ENCODE data around the gene CD86. TPM values are rescaled to one million over a fixed set of nuclear protein-coding genes. Genes with fewer than 3 reads are reported as not detected.
"Not testable (repeated sequence)": the region's sequence is repeated elsewhere in the genome, so short reads cannot be mapped to it uniquely, and the experiment has no call there.

CD86 gene
- total RNA-seq: 15.4 TPM
- long read RNA-seq, transcript CD86-202 (7 exons, 2,708 nt): major isoform, 8 of 10 reads
- long read RNA-seq, partial matches to known transcripts: 0 of 10 reads
- long read RNA-seq, other reads (novel, unspliced or antisense): 2 of 10 reads

- no peak for DNase-seq (ENCODE audit: low spot score)
Measured at GRCh38 chr3:122055215-122055614, at the start of gene CD86. Gene CD86, plus strand, starts transcription at chr3:122055362. Its CDS starts 128 bp downstream, at chr3:122055490.

- DNase-seq (ENCODE audit: low spot score): no peak
Measured at GRCh38 chr3:122006267-122006666, 48.9 kb upstream of the CD86 start.

GRCh38 chr3:122008166-122008565 lies 47.0 kb upstream of the CD86 start:
- no peak for DNase-seq (ENCODE audit: low spot score)

- no peak for DNase-seq (ENCODE audit: low spot score)
Measured at GRCh38 chr3:122010506-122010905, 44.7 kb upstream of the CD86 start.

- no peak for DNase-seq (ENCODE audit: low spot score)
Measured at GRCh38 chr3:122011396-122011795, 43.8 kb upstream of the CD86 start.

GRCh38 chr3:122012821-122013220 lies 42.3 kb upstream of the CD86 start:
- no peak for DNase-seq (ENCODE audit: low spot score)

- no peak for DNase-seq (ENCODE audit: low spot score)
Measured at GRCh38 chr3:122013448-122013925, 41.7 kb upstream of the CD86 start.

- DNase-seq (ENCODE audit: low spot score): no peak
Measured at GRCh38 chr3:122014741-122015140, 40.4 kb upstream of the CD86 start.

- DNase-seq (ENCODE audit: low spot score): no peak
Measured at GRCh38 chr3:122019493-122019892, 35.7 kb upstream of the CD86 start.

- no peak for DNase-seq (ENCODE audit: low spot score)
Measured at GRCh38 chr3:122021037-122021436, 34.1 kb upstream of the CD86 start.

- no peak for DNase-seq (ENCODE audit: low spot score)
Measured at GRCh38 chr3:122021811-122022401, 33.3 kb upstream of the CD86 start, which contains the start of gene ILDR1. Gene ILDR1, minus strand, starts transcription at chr3:122022247. Its CDS starts 170 bp downstream, at chr3:122022077.

GRCh38 chr3:122023335-122023910 lies 31.7 kb upstream of the CD86 start:
- DNase-seq (ENCODE audit: low spot score): no peak

- DNase-seq (ENCODE audit: low spot score): no peak
Measured at GRCh38 chr3:122024800-122025199, 30.4 kb upstream of the CD86 start.

- DNase-seq (ENCODE audit: low spot score): no peak
Measured at GRCh38 chr3:122025296-122025695, 29.9 kb upstream of the CD86 start.

- no peak for DNase-seq (ENCODE audit: low spot score)
Measured at GRCh38 chr3:122030381-122031122, 24.6 kb upstream of the CD86 start.

GRCh38 chr3:122031123-122031468 lies 24.1 kb upstream of the CD86 start:
- DNase-seq (ENCODE audit: low spot score): no peak

- no peak for DNase-seq (ENCODE audit: low spot score)
Measured at GRCh38 chr3:122032531-122032930, 22.6 kb upstream of the CD86 start.

GRCh38 chr3:122033023-122033422 lies 22.1 kb upstream of the CD86 start:
- DNase-seq (ENCODE audit: low spot score): no peak

GRCh38 chr3:122047296-122047695 lies 7.9 kb upstream of the CD86 start:
- not testable (repeated sequence) for DNase-seq (ENCODE audit: low spot score)

GRCh38 chr3:122047773-122048172 lies 7.4 kb upstream of the CD86 start:
- not testable (repeated sequence) for DNase-seq (ENCODE audit: low spot score)

GRCh38 chr3:122052968-122053367 lies 2.2 kb upstream of the CD86 start:
- DNase-seq (ENCODE audit: low spot score): no peak

GRCh38 chr3:122057671-122058070 lies 2.5 kb downstream of the CD86 start:
- DNase-seq (ENCODE audit: low spot score): no peak
